ENCODE results near the gene PLCB2. TPM values are rescaled to one million over a fixed set of nuclear protein-coding genes. Genes with fewer than 3 reads are reported as not detected.

PLCB2 gene
- total and polyA plus RNA-seq, 4 donors: 7.6 to 21.8 (median 16.5) TPM

DNA sequence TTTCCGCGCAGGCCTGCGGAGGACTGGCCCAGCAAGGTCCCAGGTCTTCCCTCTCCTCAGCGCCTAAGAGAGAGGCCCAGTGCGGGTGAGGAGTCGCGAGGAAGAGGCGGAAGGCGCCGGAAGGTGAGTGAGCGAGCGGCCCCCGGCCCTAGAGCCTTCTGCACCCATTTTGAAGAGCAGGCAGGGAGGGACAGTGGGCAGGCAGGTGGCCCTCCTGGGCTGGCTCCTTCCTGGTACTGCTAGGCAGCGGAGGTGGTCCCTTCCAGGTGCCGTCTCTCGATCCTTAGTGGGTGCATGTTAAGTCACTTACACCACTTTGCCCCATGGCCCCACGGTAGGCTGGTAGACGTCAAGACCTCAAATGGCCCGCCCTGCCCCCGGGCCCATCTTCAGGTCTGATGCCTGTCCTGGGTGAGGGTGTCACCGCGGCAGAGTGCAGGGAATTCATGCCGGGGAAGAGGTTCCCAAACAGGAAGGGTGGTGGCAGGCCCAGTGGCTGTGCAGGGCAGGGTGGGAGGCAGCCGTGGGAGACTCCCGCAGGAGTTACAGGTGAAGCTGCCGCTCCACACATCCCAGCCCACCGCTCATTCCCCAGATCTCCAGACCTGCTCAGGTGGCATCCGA lies 54.5 kb downstream of the PLCB2 start:
- WGBS (ENCODE audit: insufficient coverage): 50% methylated on average over 24 of the region's 28 CpGs

GRCh38 chr15:40252438-40253166 lies 55.1 kb downstream of the PLCB2 start:
- no peak overlapping the region for H3K27ac ChIP-seq (ENCODE audit: low read depth, low read length)
- H3K36me3 ChIP-seq (ENCODE audit: control insufficient read depth, insufficient read depth, low read length): peaks cover 16% of the 10 kb centered on the region
- peaks cover 26% of the 10 kb centered on the region for H3K27me3 ChIP-seq (ENCODE audit: control insufficient read depth, insufficient read depth, low read length)
- WGBS (ENCODE audit: insufficient coverage): 2% methylated on average over 82 of the region's 82 CpGs
- peaks cover 24% of the 10 kb centered on the region for H3K4me1 ChIP-seq (ENCODE audit: control insufficient read depth, insufficient read depth, low read length)
- DNase-seq (ENCODE audit: low read depth in 4 of 6, low spot score in 6 of 6): peak in 2 of 6 donors; percentile 69 to 71
- no peaks in the 10 kb centered on the region for H3K9me3 ChIP-seq (ENCODE audit: control insufficient read depth, insufficient read depth, low read length)
- peak overlapping the region; percentile 38 for H3K4me3 ChIP-seq (ENCODE audit: low read depth, low read length)

More for the DNA sequence above, 54.5 kb downstream of the PLCB2 start:
- Histone ChIP-seq H3K4me1 (ENCODE audit: control insufficient read depth, insufficient read depth, low read length) (peaks cover 24% of the 10 kb centered on the region), H3K27me3 (ENCODE audit: control insufficient read depth, insufficient read depth, low read length) (peaks cover 26% of the 10 kb centered on the region), H3K4me3 (ENCODE audit: low read depth, low read length) (peak overlapping the region; percentile 38), H3K9me3 (ENCODE audit: control insufficient read depth, insufficient read depth, low read length) (no peaks in the 10 kb centered on the region), H3K36me3 (ENCODE audit: control insufficient read depth, insufficient read depth, low read length) (peaks cover 20% of the 10 kb centered on the region), H3K27ac (ENCODE audit: low read depth, low read length) (no peak overlapping the region)
- DNase-seq (ENCODE audit: low read depth in 4 of 6, low spot score in 6 of 6): no peak

GRCh38 chr15:40252141-40252437 lies 55.6 kb downstream of the PLCB2 start:
- 28% methylated on average over 27 of the region's 27 CpGs for WGBS (ENCODE audit: insufficient coverage)
- Histone ChIP-seq H3K27ac (ENCODE audit: low read depth, low read length) (no peak overlapping the region), H3K4me1 (ENCODE audit: control insufficient read depth, insufficient read depth, low read length) (peaks cover 24% of the 10 kb centered on the region), H3K36me3 (ENCODE audit: control insufficient read depth, insufficient read depth, low read length) (peaks cover 14% of the 10 kb centered on the region), H3K27me3 (ENCODE audit: control insufficient read depth, insufficient read depth, low read length) (peaks cover 26% of the 10 kb centered on the region), H3K9me3 (ENCODE audit: control insufficient read depth, insufficient read depth, low read length) (no peaks in the 10 kb centered on the region), H3K4me3 (ENCODE audit: low read depth, low read length) (no peak overlapping the region)
- DNase-seq (ENCODE audit: low read depth in 4 of 6, low spot score in 6 of 6): peak in 1 of 6 donors; percentile 25

GRCh38 chr15:40251486-40252140 lies 56.1 kb downstream of the PLCB2 start:
- H3K4me1 ChIP-seq (ENCODE audit: control insufficient read depth, insufficient read depth, low read length): peaks cover 28% of the 10 kb centered on the region
- peaks cover 26% of the 10 kb centered on the region for H3K27me3 ChIP-seq (ENCODE audit: control insufficient read depth, insufficient read depth, low read length)
- no peak for DNase-seq (ENCODE audit: low read depth in 4 of 6, low spot score in 6 of 6)
- H3K36me3 ChIP-seq (ENCODE audit: control insufficient read depth, insufficient read depth, low read length): peaks cover 10% of the 10 kb centered on the region
- no peaks in the 10 kb centered on the region for H3K9me3 ChIP-seq (ENCODE audit: control insufficient read depth, insufficient read depth, low read length)
- no peak overlapping the region for H3K4me3 ChIP-seq (ENCODE audit: low read depth, low read length)
- 91% methylated on average over 10 of the region's 10 CpGs for WGBS (ENCODE audit: insufficient coverage)
- no peak overlapping the region for H3K27ac ChIP-seq (ENCODE audit: low read depth, low read length)

DNA sequence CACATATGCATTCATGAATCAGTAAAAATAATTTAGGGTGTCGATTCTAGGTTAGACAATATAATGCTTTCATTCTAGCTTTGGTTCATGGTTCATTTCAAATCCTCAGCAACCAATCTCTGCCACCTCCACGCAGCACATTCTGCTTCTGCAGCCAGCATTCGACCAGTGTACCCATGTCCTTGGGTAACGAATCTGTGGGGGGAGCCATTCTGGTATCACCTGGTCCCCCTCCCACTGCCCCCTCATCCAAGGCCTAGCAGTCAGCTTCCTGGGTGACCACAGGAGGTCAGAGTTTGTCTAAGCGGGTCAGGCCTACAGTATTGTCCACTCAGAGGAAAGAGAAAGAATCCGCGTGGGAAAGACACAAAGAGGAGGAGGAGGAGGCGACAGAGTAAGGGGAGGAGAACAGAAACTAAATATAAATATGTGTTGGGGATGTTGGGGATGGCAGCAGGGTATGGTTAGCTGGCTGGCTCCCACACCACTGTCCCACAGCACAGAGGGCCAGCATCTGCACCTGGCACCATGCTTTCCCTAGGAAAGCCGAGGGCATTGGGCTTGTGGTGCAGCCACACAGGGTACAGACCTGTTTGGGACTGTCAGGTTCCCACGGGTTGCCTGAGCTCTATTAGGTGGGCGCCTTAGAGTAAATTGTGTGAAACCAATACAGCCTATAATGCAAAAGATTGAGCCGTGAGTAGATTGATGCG lies 56.8 kb downstream of the PLCB2 start:
- Histone ChIP-seq H3K27me3 (ENCODE audit: control insufficient read depth, insufficient read depth, low read length) (peaks cover 26% of the 10 kb centered on the region), H3K36me3 (ENCODE audit: control insufficient read depth, insufficient read depth, low read length) (peaks cover 10% of the 10 kb centered on the region), H3K27ac (ENCODE audit: low read depth, low read length) (no peak overlapping the region), H3K4me1 (ENCODE audit: control insufficient read depth, insufficient read depth, low read length) (peaks cover 33% of the 10 kb centered on the region), H3K9me3 (ENCODE audit: control insufficient read depth, insufficient read depth, low read length) (no peaks in the 10 kb centered on the region), H3K4me3 (ENCODE audit: low read depth, low read length) (no peak overlapping the region)
- DNase-seq (ENCODE audit: low read depth in 4 of 6, low spot score in 6 of 6): no peak
- 95% methylated on average over 12 of the region's 13 CpGs for WGBS (ENCODE audit: insufficient coverage)

GRCh38 chr15:40250304-40250656 lies 57.5 kb downstream of the PLCB2 start:
- peaks cover 26% of the 10 kb centered on the region for H3K27me3 ChIP-seq (ENCODE audit: control insufficient read depth, insufficient read depth, low read length)
- no peaks in the 10 kb centered on the region for H3K9me3 ChIP-seq (ENCODE audit: control insufficient read depth, insufficient read depth, low read length)
- WGBS (ENCODE audit: insufficient coverage): 79% methylated on average over 7 of the region's 8 CpGs

DNA sequence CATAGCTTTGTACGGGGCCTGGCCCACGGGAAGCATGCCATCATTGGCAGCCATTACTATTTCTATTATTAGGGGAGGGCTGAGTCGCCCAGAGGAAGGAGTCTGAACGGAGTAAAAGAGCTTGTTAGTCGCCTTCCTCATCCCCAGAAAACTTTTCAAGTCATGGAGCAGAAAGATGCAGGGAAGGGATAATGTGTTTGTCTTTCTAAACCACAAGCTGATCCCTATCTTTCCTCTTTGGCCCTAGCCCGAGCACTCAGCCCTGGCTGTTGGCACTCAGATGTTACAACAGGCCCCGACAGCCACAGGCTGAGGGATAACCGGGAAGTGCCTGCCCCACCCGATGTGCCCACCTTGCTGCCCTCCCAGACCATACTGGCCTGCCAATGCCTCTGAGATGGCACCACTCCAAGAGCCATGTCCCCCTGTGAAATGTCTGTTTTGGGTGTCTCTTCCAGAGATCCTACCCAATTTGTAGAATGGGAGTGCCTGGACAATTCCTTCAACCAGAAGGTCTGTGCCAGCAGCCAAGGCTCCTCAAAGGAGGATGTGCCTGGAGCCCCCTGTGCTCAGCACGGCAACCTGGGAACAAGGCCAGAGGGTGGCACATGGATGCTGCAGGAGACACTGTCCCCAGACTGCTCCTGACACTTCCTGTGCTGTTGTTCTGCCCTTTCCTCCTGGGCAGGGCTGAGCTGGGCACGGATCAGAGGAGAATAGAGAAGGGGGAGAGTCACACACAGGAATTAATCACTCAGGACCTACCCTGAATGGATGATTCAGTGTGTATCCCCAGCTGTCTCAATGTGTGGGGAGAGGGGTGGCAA lies 58.0 kb downstream of the PLCB2 start:
- no peak for DNase-seq (ENCODE audit: low read depth in 4 of 6, low spot score in 6 of 6)
- 49% methylated on average over 3 of the region's 11 CpGs for WGBS (ENCODE audit: insufficient coverage)
- peaks cover 26% of the 10 kb centered on the region for H3K27me3 ChIP-seq (ENCODE audit: control insufficient read depth, insufficient read depth, low read length)

More at GRCh38 chr15:40250304-40250656, 57.5 kb downstream of the PLCB2 start:
- no peak for DNase-seq (ENCODE audit: low read depth in 4 of 6, low spot score in 6 of 6)
- Histone ChIP-seq H3K4me1 (ENCODE audit: control insufficient read depth, insufficient read depth, low read length) (peaks cover 33% of the 10 kb centered on the region), H3K27ac (ENCODE audit: low read depth, low read length) (no peak overlapping the region), H3K4me3 (ENCODE audit: low read depth, low read length) (no peak overlapping the region), H3K36me3 (ENCODE audit: control insufficient read depth, insufficient read depth, low read length) (peaks cover 6% of the 10 kb centered on the region)

GRCh38 chr15:40248006-40248783 lies 59.5 kb downstream of the PLCB2 start:
- Histone ChIP-seq H3K9me3 (ENCODE audit: control insufficient read depth, insufficient read depth, low read length) (no peaks in the 10 kb centered on the region), H3K4me1 (ENCODE audit: control insufficient read depth, insufficient read depth, low read length) (peaks cover 28% of the 10 kb centered on the region), H3K27me3 (ENCODE audit: control insufficient read depth, insufficient read depth, low read length) (peaks cover 14% of the 10 kb centered on the region), H3K36me3 (ENCODE audit: control insufficient read depth, insufficient read depth, low read length) (peaks cover 2% of the 10 kb centered on the region), H3K27ac (ENCODE audit: low read depth, low read length) (no peak overlapping the region), H3K4me3 (ENCODE audit: low read depth, low read length) (no peak overlapping the region)
- 84% methylated on average over 12 of the region's 17 CpGs for WGBS (ENCODE audit: insufficient coverage)
- no peak for DNase-seq (ENCODE audit: low read depth in 4 of 6, low spot score in 6 of 6)

More for the DNA sequence above, 58.0 kb downstream of the PLCB2 start:
- H3K27ac ChIP-seq (ENCODE audit: low read depth, low read length): no peak overlapping the region
- no peak overlapping the region for H3K4me3 ChIP-seq (ENCODE audit: low read depth, low read length)
- H3K36me3 ChIP-seq (ENCODE audit: control insufficient read depth, insufficient read depth, low read length): peaks cover 5% of the 10 kb centered on the region
- H3K9me3 ChIP-seq (ENCODE audit: control insufficient read depth, insufficient read depth, low read length): no peaks in the 10 kb centered on the region
- H3K4me1 ChIP-seq (ENCODE audit: control insufficient read depth, insufficient read depth, low read length): peaks cover 33% of the 10 kb centered on the region
